ENCODE data around the gene LPP. TPM values are rescaled to one million over a fixed set of nuclear protein-coding genes. Genes with fewer than 3 reads are reported as not detected.

LPP gene
- total RNA-seq, 1 donor from 2014 or later, result 222 TPM

DNA sequence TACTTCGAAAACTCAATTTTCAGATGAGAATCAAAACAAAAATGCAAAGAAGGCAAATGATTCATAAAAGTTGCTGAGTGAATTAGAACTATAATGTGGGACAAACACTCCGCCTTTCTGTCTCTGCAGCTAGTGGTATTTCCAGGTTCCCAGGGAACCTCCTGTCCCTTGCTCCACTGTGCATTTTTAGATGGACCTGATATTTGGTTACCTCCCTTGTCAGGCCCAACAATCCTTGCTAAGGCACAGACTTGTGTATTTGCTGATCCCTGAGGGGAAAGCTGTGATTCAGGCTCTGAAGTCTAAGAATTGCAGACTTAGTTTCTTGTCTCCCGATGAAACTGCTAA is 162.7 kb downstream of the LPP start:
- H3K27ac Mint-ChIP-seq (ENCODE audit: unreplicated experiment), result no peak overlapping the region
- Histone ChIP-seq H3K4me3 (ENCODE audit: insufficient read depth, low read depth, low read length) (no peak overlapping the region), H2AFZ (ENCODE audit: low read depth, low read length) (no peak overlapping the region), H3K27me3 (ENCODE audit: insufficient read depth, low read length) (no peaks in the 10 kb centered on the region), H3K4me1 (ENCODE audit: insufficient read depth, low read length) (peaks cover 25% of the 10 kb centered on the region), H4K20me1 (ENCODE audit: insufficient read depth, low read length) (peaks cover 34% of the 10 kb centered on the region), H3K9me3 (ENCODE audit: insufficient read depth, low read depth, low read length) (no peaks in the 10 kb centered on the region), H3K4me2 (ENCODE audit: low read length) (no peak overlapping the region), H3K36me3 (ENCODE audit: insufficient read depth, low read length) (no peaks in the 10 kb centered on the region), H3K9ac (ENCODE audit: low read length) (no peak overlapping the region), H3K27ac (ENCODE audit: low read depth, low read length) (no peak overlapping the region), H3K79me2 (ENCODE audit: insufficient read depth, low read length) (peaks cover 89% of the 10 kb centered on the region)
- DNase-seq (ENCODE audit: low read depth), result no peak
- H3K36me3 Mint-ChIP-seq (ENCODE audit: low read depth, unreplicated experiment), result peaks cover 4% of the 10 kb centered on the region
- H3K4me1 Mint-ChIP-seq (ENCODE audit: low read depth, unreplicated experiment), result peaks cover 22% of the 10 kb centered on the region
- peaks cover 2% of the 10 kb centered on the region for H3K9me3 Mint-ChIP-seq (ENCODE audit: unreplicated experiment)
- TF ChIP-seq EZH2 (IDR thresholded peaks at IDR 0.05; ENCODE audit: insufficient read depth, low read length) (no peak), CTCF (IDR thresholded peaks at IDR 0.05; ENCODE audit: insufficient read depth, low read depth, low read length) (no peak)
- no peaks in the 10 kb centered on the region for H3K27me3 Mint-ChIP-seq (ENCODE audit: low read depth, unreplicated experiment)
- no peak for FAIRE-seq
- no peak overlapping the region for H3K4me3 Mint-ChIP-seq (ENCODE audit: unreplicated experiment)

DNA sequence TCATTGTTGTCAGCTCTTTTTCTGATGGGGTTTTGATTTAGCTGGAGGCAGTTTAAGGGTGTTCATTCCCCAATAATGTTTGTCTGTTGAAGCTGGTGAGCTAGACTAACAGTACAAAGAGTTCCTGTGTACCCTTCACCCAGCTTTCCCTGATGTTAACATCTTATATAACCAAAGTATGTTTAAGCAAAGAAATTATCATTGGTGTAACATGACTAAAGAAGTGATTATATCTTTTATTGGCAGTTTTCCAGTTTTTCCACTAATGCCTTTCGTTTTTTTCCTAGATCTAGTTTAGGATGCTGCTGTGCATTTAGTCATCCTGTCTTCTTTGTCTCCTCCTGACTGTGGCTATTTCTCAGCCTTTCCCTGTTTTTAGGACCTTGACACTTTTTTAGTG is 165.6 kb downstream of the LPP start:
- Mint-ChIP-seq H3K36me3 (ENCODE audit: low read depth, unreplicated experiment) (peaks cover 5% of the 10 kb centered on the region), H3K27me3 (ENCODE audit: low read depth, unreplicated experiment) (no peaks in the 10 kb centered on the region), H3K4me3 (ENCODE audit: unreplicated experiment) (no peak overlapping the region), H3K27ac (ENCODE audit: unreplicated experiment) (no peak overlapping the region), H3K9me3 (ENCODE audit: unreplicated experiment) (no peaks in the 10 kb centered on the region), H3K4me1 (ENCODE audit: low read depth, unreplicated experiment) (peaks cover 34% of the 10 kb centered on the region)
- DNase-seq (ENCODE audit: low read depth) (peak; percentile 41), FAIRE-seq (no peak)
- H3K36me3 ChIP-seq (ENCODE audit: insufficient read depth, low read length), result no peaks in the 10 kb centered on the region
- H3K79me2 ChIP-seq (ENCODE audit: insufficient read depth, low read length), result peaks cover 94% of the 10 kb centered on the region
- H3K27ac ChIP-seq (ENCODE audit: low read depth, low read length), result no peak overlapping the region
- peaks cover 63% of the 10 kb centered on the region for H4K20me1 ChIP-seq (ENCODE audit: insufficient read depth, low read length)
- no peaks in the 10 kb centered on the region for H3K9me3 ChIP-seq (ENCODE audit: insufficient read depth, low read depth, low read length)
- no peak overlapping the region for H3K9ac ChIP-seq (ENCODE audit: low read length)
- H2AFZ ChIP-seq (ENCODE audit: low read depth, low read length), result no peak overlapping the region
- H3K4me1 ChIP-seq (ENCODE audit: insufficient read depth, low read length), result peaks cover 25% of the 10 kb centered on the region
- no peaks in the 10 kb centered on the region for H3K27me3 ChIP-seq (ENCODE audit: insufficient read depth, low read length)
- peak overlapping the region; percentile 66 for H3K4me2 ChIP-seq (ENCODE audit: low read length)
- H3K4me3 ChIP-seq (ENCODE audit: insufficient read depth, low read depth, low read length), result no peak overlapping the region
- TF ChIP-seq EZH2 (IDR thresholded peaks at IDR 0.05; ENCODE audit: insufficient read depth, low read length) (no peak), CTCF (IDR thresholded peaks at IDR 0.05; ENCODE audit: insufficient read depth, low read depth, low read length) (no peak)

DNA sequence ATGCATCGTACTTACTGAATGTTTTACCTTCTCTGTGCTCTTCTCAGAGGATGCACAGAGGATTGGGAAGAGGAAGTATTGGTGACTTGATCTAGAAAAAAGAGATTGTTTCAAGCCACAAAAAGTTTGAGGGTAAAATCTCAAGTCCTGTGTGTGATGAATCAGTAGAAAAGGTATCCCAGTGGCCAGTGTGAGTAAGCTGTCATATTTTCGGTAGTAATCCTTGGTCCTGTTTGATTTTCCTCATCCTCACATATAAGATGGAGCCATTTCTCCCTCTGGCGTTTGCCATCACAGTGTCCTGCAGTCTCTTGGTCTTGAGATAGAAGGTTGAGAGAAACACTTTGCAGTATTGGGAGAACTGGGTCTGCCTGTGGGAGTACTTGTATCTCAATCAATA is 166.8 kb downstream of the LPP start:
- Mint-ChIP-seq H3K27ac (ENCODE audit: unreplicated experiment) (peak overlapping the region; percentile 3), H3K4me3 (ENCODE audit: unreplicated experiment) (no peak overlapping the region), H3K4me1 (ENCODE audit: low read depth, unreplicated experiment) (peaks cover 34% of the 10 kb centered on the region), H3K36me3 (ENCODE audit: low read depth, unreplicated experiment) (peaks cover 7% of the 10 kb centered on the region), H3K9me3 (ENCODE audit: unreplicated experiment) (no peaks in the 10 kb centered on the region), H3K27me3 (ENCODE audit: low read depth, unreplicated experiment) (no peaks in the 10 kb centered on the region)
- Histone ChIP-seq H3K4me1 (ENCODE audit: insufficient read depth, low read length) (peaks cover 25% of the 10 kb centered on the region), H3K9ac (ENCODE audit: low read length) (peak overlapping the region; percentile 11), H3K79me2 (ENCODE audit: insufficient read depth, low read length) (peaks cover 93% of the 10 kb centered on the region), H3K27me3 (ENCODE audit: insufficient read depth, low read length) (no peaks in the 10 kb centered on the region), H3K9me3 (ENCODE audit: insufficient read depth, low read depth, low read length) (no peaks in the 10 kb centered on the region), H3K4me3 (ENCODE audit: insufficient read depth, low read depth, low read length) (no peak overlapping the region), H3K27ac (ENCODE audit: low read depth, low read length) (peak overlapping the region; percentile 34), H2AFZ (ENCODE audit: low read depth, low read length) (no peak overlapping the region), H4K20me1 (ENCODE audit: insufficient read depth, low read length) (peaks cover 66% of the 10 kb centered on the region), H3K36me3 (ENCODE audit: insufficient read depth, low read length) (peaks cover 1% of the 10 kb centered on the region), H3K4me2 (ENCODE audit: low read length) (peak overlapping the region; percentile 66)
- FAIRE-seq, result peak; percentile 96
- peak; percentile 88 for DNase-seq (ENCODE audit: low read depth)
- peak; percentile 26 for TF ChIP-seq CTCF (IDR thresholded peaks at IDR 0.05; ENCODE audit: insufficient read depth, low read depth, low read length)
- no peak for TF ChIP-seq EZH2 (IDR thresholded peaks at IDR 0.05; ENCODE audit: insufficient read depth, low read length)
